Parathyroid adenoma (tissue), 2 donors: ENCODE data around the gene ECT2.

ENCODE experiments used
- H2AFZ ChIP-seq: fragments of 300-600 bp; sonication (generic); one replicate; pipeline ENCODE4 v1.7.0; 2017; ENCODE audit warnings: antibody characterized with exemption, mild to moderate bottlenecking
- H3K27ac ChIP-seq: fragments of 300-600 bp; sonication (generic); one replicate; pipeline ENCODE4 v1.7.0; 2017
- H3K27me3 ChIP-seq: fragments of 300-600 bp; sonication (generic); one replicate; pipeline ENCODE4 v1.7.0; 2017; ENCODE audit warnings: low read length; ENCODE audit not compliant: control insufficient read depth, insufficient read depth
- H3K36me3 ChIP-seq: fragments of 300-600 bp; sonication (generic); one replicate; pipeline ENCODE4 v1.7.0; 2017; ENCODE audit warnings: low read length; ENCODE audit not compliant: control insufficient read depth, insufficient read depth
- H3K4me1 ChIP-seq: fragments of 300-600 bp; sonication (generic); one replicate; pipeline ENCODE4 v1.7.0; 2017; ENCODE audit warnings: control low read depth
- H3K4me2 ChIP-seq: fragments of 300-600 bp; sonication (generic); one replicate; pipeline ENCODE4 v1.7.0; 2017; ENCODE audit warnings: low read length
- H3K4me3 ChIP-seq: fragments of 300-600 bp; sonication (generic); one replicate; pipeline ENCODE4 v1.7.0; 2017; ENCODE audit warnings: low read depth, low read length
- H3K79me2 ChIP-seq: fragments of 300-600 bp; sonication (generic); one replicate; pipeline ENCODE4 v1.7.0; 2017; ENCODE audit warnings: control low read depth
- H3K9ac ChIP-seq: fragments of 300-600 bp; sonication (generic); one replicate; pipeline ENCODE4 v1.7.0; 2017; ENCODE audit warnings: mild to moderate bottlenecking
- H3K9me3 ChIP-seq: fragments of 300-600 bp; sonication (generic); one replicate; pipeline ENCODE4 v1.7.0; 2017; ENCODE audit warnings: low read length; ENCODE audit not compliant: control insufficient read depth
- CTCF ChIP-seq: fragments of 300-600 bp; sonication (generic); IDR thresholded peaks from one replicate; pipeline ENCODE4 v1.7.0; 2017; ENCODE audit warnings: antibody characterized with exemption, mild to moderate bottlenecking
- donor health status: primary hyperparathyroidism.

Gene ECT2

GRCh38 chr3:172814738-172815137 lies 64.2 kb downstream of the ECT2 start:
- no peak overlapping the region for H3K27ac ChIP-seq
- no peaks in the 10 kb centered on the region for H3K9me3 ChIP-seq
- no peak overlapping the region for H3K4me3 ChIP-seq
- H3K4me1 ChIP-seq: no peaks in the 10 kb centered on the region
- H3K9ac ChIP-seq: no peak overlapping the region
- H3K27me3 ChIP-seq: no peaks in the 10 kb centered on the region
- H3K36me3 ChIP-seq: no peaks in the 10 kb centered on the region
- H3K79me2 ChIP-seq: no peaks in the 10 kb centered on the region
- H2AFZ ChIP-seq: no peak overlapping the region
- no peak for TF ChIP-seq CTCF
- H3K4me2 ChIP-seq: no peak overlapping the region

DNA sequence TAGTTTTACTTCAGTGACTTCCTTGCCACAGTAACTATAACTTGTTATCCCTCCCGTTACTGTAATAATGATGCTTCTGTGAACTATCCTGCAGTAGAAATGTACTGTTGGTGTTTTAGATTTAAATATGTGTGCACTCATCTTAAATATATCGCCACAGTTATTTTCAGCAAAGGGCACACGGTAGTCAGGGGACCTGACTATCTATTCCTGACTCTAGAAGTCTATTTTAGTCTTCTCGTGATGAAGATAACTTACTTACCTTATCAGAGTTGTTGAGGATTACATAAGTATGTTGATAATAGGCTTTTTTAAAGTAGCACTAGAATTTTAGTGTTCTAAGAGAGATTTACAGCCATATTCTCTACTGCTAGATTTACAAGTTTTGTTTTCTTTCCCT lies 65.3 kb downstream of the ECT2 start:
- Histone ChIP-seq H3K27ac (no peak overlapping the region), H3K4me3 (no peak overlapping the region), H3K4me1 (no peaks in the 10 kb centered on the region), H3K36me3 (no peaks in the 10 kb centered on the region), H3K9ac (no peak overlapping the region), H2AFZ (no peak overlapping the region), H3K4me2 (no peak overlapping the region), H3K27me3 (no peaks in the 10 kb centered on the region), H3K9me3 (no peaks in the 10 kb centered on the region), H3K79me2 (no peaks in the 10 kb centered on the region)
- no peak for TF ChIP-seq CTCF

DNA sequence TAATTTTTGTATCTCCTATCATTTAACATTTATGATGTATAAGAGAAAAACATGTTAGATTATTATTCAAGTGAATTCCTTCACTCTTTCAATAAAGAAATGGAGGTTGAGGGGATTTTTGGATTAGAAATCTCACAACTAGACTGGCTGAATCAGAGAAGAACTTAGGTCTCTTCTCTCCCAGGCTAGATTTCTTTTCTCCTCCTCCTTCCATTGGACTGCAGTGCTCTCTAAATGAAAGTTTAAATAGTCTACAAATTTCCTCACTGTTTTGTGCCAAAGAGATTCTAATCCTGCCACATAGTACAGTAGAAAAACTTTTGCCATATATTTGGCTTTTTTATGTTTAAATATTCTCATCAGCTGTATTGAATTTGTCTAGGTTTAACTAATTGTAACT lies 65.8 kb downstream of the ECT2 start:
- Histone ChIP-seq H3K79me2 (no peaks in the 10 kb centered on the region), H3K9ac (no peak overlapping the region), H3K4me2 (no peak overlapping the region), H3K27me3 (no peaks in the 10 kb centered on the region), H3K4me1 (no peaks in the 10 kb centered on the region), H3K27ac (no peak overlapping the region), H2AFZ (no peak overlapping the region), H3K36me3 (no peaks in the 10 kb centered on the region), H3K4me3 (no peak overlapping the region), H3K9me3 (no peaks in the 10 kb centered on the region)
- TF ChIP-seq CTCF: no peak

- Histone ChIP-seq H3K9ac (no peak overlapping the region), H2AFZ (no peak overlapping the region), H3K27me3 (no peaks in the 10 kb centered on the region), H3K36me3 (no peaks in the 10 kb centered on the region), H3K4me2 (no peak overlapping the region), H3K79me2 (no peaks in the 10 kb centered on the region), H3K27ac (no peak overlapping the region), H3K4me1 (no peaks in the 10 kb centered on the region), H3K9me3 (no peaks in the 10 kb centered on the region), H3K4me3 (no peak overlapping the region)
- TF ChIP-seq CTCF: no peak
Observed at GRCh38 chr3:172816968-172817367, 66.4 kb downstream of the ECT2 start.

- no peaks in the 10 kb centered on the region for H3K9me3 ChIP-seq
- no peak overlapping the region for H3K9ac ChIP-seq
- H2AFZ ChIP-seq: no peak overlapping the region
- H3K36me3 ChIP-seq: no peaks in the 10 kb centered on the region
- no peak overlapping the region for H3K27ac ChIP-seq
- no peaks in the 10 kb centered on the region for H3K4me1 ChIP-seq
- no peaks in the 10 kb centered on the region for H3K27me3 ChIP-seq
- no peak for TF ChIP-seq CTCF
- H3K79me2 ChIP-seq: no peaks in the 10 kb centered on the region
- no peak overlapping the region for H3K4me2 ChIP-seq
- no peak overlapping the region for H3K4me3 ChIP-seq
Observed at GRCh38 chr3:172820492-172820891, 70.0 kb downstream of the ECT2 start.
